Stomach (tissue), 4 donors: ENCODE data around the gene MAP2K1.

Source experiments
- CTCF ChIP-seq, 7 experiments: fragments of 450-650 bp in 4 of 7; fragments of 200-600 bp in 3 of 7; sonication (generic) in 3 of 7; IDR thresholded peaks; one replicate each; pipeline ENCODE4 v1.5.1; 2016 to 2019; ENCODE audit warnings: antibody characterized with exemption in 7 of 7, control low read depth in 2 of 7, mild to moderate bottlenecking in 1 of 7
- POLR2A ChIP-seq, 4 donors: fragments of 450-650 bp; IDR thresholded peaks; one replicate each; pipeline ENCODE4 v1.6.1; 2016; ENCODE audit warnings: antibody characterized with exemption in 4 of 4, control low read depth in 2 of 4, mild to moderate bottlenecking in 1 of 4, moderate library complexity in 1 of 4

GRCh38 chr15:66524838-66525237 lies 138.1 kb downstream of the MAP2K1 start:
- TF ChIP-seq CTCF (IDR thresholded peaks at IDR 0.05) (no peak), POLR2A (IDR thresholded peaks at IDR 0.05) (no peak)
